ENCODE data around the gene COMMD3.

DNA sequence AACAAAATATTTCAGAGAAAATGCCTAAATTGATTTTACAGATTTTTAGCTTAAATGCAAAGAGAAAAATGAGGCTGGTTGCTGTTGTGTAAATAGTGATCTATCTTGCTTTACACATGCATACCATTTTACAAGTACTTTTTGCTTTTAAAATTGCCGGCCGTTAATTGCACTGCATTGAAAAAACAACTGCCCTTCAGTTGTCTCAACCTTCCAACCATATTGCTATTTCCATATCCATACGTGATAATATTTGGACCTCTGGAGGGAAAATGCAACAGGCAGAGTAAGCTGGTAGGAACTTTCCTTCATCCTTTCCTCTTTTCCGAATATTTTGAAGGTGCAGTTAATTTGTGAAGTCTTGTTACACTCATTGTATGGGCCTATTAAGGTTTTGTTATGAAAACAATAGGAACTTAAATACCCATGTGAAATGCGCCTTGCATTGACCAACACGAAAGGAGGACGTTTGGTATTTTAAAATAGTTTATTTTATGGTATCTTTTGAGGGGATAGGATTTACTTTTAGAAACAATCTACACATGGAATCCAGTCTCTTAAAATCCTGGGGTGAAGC, 16.0 kb downstream of the COMMD3 start:
- TF ChIP-seq CTCF (IDR thresholded peaks at IDR 0.05) = no peak
- TF ChIP-seq POLR2AphosphoS5 (IDR thresholded peaks at IDR 0.05) = no peak
- TF ChIP-seq POLR2A (IDR thresholded peaks at IDR 0.05; ENCODE audit: low read depth) = no peak
- TF ChIP-seq EP300 (IDR thresholded peaks at IDR 0.05) = no peak

Measured in esophagus muscularis mucosa (tissue), 4 donors.